ENCODE data around the gene GALM.

The GALM gene

DNA sequence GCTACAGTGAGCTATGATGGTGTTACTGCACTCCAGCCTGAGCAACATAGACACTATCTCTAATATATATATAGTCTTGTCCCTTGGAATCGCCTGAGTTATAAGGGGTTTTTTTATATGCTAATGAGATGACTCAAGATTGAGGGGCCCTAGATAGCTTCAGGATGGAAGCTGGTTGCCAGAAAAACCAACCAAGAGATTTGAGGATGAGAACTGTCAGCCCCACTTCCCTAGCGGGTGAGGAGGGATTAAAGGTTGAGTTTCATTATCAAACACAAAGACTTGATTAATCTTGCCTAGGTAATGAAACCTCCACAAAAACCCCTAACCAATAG is 12.6 kb upstream of the GALM start:
- Histone ChIP-seq H3K4me3 (ENCODE audit: low read depth, low read length) (no peak overlapping the region), H3K27me3 (replicated peaks) (no peaks in the 10 kb centered on the region), H3K36me3 (replicated peaks) (no peaks in the 10 kb centered on the region), H3K27ac (no peak overlapping the region)
- TF ChIP-seq, protein P1, sequence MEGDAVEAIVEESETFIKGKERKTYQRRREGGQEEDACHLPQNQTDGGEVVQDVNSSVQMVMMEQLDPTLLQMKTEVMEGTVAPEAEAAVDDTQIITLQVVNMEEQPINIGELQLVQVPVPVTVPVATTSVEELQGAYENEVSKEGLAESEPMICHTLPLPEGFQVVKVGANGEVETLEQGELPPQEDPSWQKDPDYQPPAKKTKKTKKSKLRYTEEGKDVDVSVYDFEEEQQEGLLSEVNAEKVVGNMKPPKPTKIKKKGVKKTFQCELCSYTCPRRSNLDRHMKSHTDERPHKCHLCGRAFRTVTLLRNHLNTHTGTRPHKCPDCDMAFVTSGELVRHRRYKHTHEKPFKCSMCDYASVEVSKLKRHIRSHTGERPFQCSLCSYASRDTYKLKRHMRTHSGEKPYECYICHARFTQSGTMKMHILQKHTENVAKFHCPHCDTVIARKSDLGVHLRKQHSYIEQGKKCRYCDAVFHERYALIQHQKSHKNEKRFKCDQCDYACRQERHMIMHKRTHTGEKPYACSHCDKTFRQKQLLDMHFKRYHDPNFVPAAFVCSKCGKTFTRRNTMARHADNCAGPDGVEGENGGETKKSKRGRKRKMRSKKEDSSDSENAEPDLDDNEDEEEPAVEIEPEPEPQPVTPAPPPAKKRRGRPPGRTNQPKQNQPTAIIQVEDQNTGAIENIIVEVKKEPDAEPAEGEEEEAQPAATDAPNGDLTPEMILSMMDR (IDR thresholded peaks at IDR 0.05; ENCODE audit: low read depth, low read length, missing control alignments): no peak
- in situ Hi-C loops (cut with HindIII; ENCODE audit: low pct_ligation_motif_present, low sequenced_read_pairs): no loop called here
- DNase-seq: no peak

DNA sequence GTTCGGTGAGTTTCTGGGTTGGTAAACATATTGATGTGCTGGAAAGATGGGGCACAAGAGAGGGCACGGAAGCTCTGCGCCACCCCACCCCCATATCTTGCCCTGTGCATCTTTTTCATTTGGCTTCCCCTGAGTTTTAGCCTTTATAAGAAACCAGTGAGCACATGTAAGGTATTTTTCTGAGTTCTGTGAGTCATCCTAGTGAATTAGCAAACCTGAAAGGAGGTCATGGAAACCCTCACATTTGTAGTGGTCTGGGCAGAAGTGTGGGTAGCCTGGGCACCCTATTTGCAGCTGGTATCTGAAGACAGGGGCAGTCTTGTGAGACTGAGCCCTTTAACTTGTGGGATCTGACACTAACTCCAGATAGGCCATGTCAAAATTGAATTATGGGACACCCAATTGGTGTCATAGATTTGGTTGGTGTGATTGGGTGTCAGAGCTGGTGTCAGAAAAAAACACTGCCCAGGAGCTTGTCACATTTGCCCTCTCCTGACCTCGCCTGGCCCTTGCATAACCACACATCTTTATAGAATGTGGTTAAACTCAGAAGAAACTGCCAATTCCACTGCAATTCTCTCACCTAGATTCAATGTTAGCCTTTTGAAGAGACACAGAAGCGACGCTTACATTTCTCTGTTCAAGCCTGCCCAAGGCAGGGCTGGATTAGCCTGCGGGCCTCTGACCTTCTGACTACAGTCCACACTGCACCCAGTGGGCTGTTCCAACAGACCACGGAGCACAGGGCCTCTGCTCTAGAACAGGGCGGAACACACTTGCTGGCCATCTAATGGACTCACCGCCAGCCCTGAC is 12.0 kb upstream of the GALM start:
- DNase-seq: no peak
- in situ Hi-C loops (cut with HindIII; ENCODE audit: low pct_ligation_motif_present, low sequenced_read_pairs): no loop called here
- Histone ChIP-seq H3K36me3 (replicated peaks) (no peaks in the 10 kb centered on the region), H3K27me3 (replicated peaks) (no peaks in the 10 kb centered on the region), H3K4me3 (ENCODE audit: low read depth, low read length) (no peak overlapping the region), H3K27ac (no peak overlapping the region)
- TF ChIP-seq, protein P1 (IDR thresholded peaks at IDR 0.05; ENCODE audit: low read depth, low read length, missing control alignments): no peak

DNA sequence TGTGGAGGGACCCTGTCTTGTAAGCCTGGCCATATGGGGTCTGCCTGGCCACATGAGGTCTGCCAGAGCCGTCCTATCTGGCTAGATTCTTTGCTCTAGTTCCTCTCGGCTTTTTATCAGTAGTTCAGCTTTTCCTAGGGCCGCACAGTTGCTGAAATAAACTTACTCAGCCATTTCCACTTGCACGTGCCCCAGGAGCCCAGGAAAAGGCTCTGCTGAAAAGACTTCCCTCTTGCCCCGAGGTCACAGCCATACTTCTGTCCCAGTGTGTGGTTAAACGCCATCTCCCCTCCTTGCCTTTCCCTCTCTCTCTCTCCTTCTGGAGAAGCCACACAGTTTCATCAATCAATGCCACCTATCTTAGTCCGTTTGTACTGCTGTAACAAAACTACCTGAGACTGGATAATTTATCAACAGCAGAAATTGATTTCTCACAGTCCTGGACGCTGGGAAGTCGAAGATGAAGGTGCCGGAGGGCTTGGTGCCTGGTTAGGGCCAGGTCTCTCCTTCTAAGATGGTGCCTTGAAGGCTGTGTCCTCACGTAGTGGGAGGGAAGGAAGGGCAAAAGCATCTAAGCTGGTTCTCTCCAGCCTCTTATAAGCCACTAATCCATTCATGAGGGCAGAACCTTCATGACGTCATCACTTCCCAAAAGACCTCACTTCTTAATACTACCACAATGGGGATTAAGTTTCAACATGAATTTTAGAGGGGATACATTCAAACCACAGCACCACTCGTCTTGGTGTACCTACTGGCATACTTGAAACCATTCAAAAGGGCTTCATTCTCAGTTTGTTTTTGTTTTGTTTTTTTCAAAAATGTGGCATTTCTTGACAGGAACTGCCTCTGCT is 11.2 kb upstream of the GALM start:
- in situ Hi-C loops (cut with HindIII; ENCODE audit: low pct_ligation_motif_present, low sequenced_read_pairs): no loop called here
- H3K27ac ChIP-seq: no peak overlapping the region
- TF ChIP-seq, protein P1 (IDR thresholded peaks at IDR 0.05; ENCODE audit: low read depth, low read length, missing control alignments): no peak
- no peaks in the 10 kb centered on the region for H3K36me3 ChIP-seq (replicated peaks)
- DNase-seq: no peak
- H3K4me3 ChIP-seq (ENCODE audit: low read depth, low read length): no peak overlapping the region
- H3K27me3 ChIP-seq (replicated peaks): no peaks in the 10 kb centered on the region

DNA sequence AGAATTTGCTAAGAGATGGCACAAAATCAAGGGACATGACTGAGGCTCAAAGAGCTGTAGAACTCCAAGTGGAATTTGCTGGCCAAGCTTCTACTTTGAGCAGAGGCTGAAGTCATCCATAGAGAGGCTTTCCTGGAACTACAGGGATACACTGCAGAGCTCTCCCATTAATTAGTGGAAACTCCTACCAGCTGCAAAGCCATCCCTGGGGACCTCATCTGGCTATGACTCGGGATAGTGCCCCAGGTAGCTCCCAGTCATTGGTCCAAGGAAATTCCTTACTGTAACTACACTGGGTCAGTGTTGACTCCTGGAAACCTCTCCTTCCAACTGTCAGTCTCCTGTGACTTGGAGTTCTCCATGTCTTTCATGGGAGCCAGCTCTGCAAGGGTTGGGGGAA is 10.5 kb upstream of the GALM start:
- no peaks in the 10 kb centered on the region for H3K36me3 ChIP-seq (replicated peaks)
- in situ Hi-C loops (cut with HindIII; ENCODE audit: low pct_ligation_motif_present, low sequenced_read_pairs): no loop called here
- TF ChIP-seq, protein P1 (IDR thresholded peaks at IDR 0.05; ENCODE audit: low read depth, low read length, missing control alignments): no peak
- no peaks in the 10 kb centered on the region for H3K27me3 ChIP-seq (replicated peaks)
- no peak for DNase-seq
- no peak overlapping the region for H3K27ac ChIP-seq
- no peak overlapping the region for H3K4me3 ChIP-seq (ENCODE audit: low read depth, low read length)

DNA sequence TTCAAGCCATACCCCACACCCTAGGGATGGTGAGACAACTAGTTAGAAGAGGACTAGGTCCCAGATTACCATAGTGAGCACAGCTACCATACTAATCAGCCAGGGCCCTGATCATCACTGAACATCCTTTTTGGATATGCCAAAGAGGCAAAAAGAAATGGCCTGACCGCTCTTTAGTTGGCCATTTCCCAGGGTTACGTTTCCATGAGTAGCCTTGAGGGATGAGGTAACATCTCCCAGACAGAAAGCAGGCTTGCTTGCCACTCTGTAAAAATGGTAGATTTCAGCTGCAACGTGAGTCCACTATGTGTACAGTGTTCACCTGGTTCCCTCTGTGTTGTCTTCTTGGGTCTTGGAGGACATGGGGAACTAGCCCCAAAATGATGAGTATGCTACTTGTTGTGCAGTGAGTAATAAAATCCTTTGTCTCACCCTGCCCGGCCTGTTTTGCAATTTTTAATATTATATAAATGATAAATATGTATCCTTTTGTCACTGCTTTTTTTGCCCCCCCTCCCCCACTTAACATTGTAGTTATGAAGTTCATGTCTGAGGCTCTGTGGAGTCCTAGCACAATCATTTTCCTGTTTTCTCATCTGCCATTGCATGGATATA is 8.9 kb upstream of the GALM start:
- Histone ChIP-seq H3K4me3 (ENCODE audit: low read depth, low read length) (no peak overlapping the region), H3K27me3 (replicated peaks) (no peaks in the 10 kb centered on the region), H3K36me3 (replicated peaks) (no peaks in the 10 kb centered on the region), H3K27ac (no peak overlapping the region)
- no peak for DNase-seq
- TF ChIP-seq, protein P1 (IDR thresholded peaks at IDR 0.05; ENCODE audit: low read depth, low read length, missing control alignments): no peak
- in situ Hi-C loops (cut with HindIII; ENCODE audit: low pct_ligation_motif_present, low sequenced_read_pairs): no loop called here

Measured in brain microvascular endothelial cell (primary cell).